HG03175 (cell line): ENCODE measurements around the gene HEMK1.

ENCODE experiments used
- ATAC-seq: cut with Tn5 transposase; IDR thresholded peaks from one replicate; pipeline ENCODE4 v1.9.1; 2021; ENCODE audit warnings: mild to moderate bottlenecking, moderate library complexity; ENCODE audit not compliant: unreplicated experiment

The HEMK1 gene

GRCh38 chr3:50633230-50633790, 64.0 kb downstream of the HEMK1 start:
- no peak for ATAC-seq

GRCh38 chr3:50635066-50635465, 65.7 kb downstream of the HEMK1 start:
- ATAC-seq: no peak

GRCh38 chr3:50637011-50637410, 67.7 kb downstream of the HEMK1 start:
- ATAC-seq: no peak

GRCh38 chr3:50637945-50638344, 68.6 kb downstream of the HEMK1 start:
- ATAC-seq: no peak

- ATAC-seq: no peak
Observed at GRCh38 chr3:50639055-50639494, 69.8 kb downstream of the HEMK1 start.

GRCh38 chr3:50642382-50642781, 73.1 kb downstream of the HEMK1 start:
- no peak for ATAC-seq

- ATAC-seq: no peak
Observed at GRCh38 chr3:50644561-50644960, 75.2 kb downstream of the HEMK1 start.

GRCh38 chr3:50645378-50645777, 76.1 kb downstream of the HEMK1 start:
- ATAC-seq: no peak
